ENCODE measurements around the gene ZNF316. TPM values are rescaled to one million over a fixed set of nuclear protein-coding genes. Genes with fewer than 3 reads are reported as not detected.

Gene ZNF316
- total and polyA plus RNA-seq, 10 of the 15 experiments (the other 5 are each of a cell fraction or from before 2014, with no cell fraction given), result 0.03 to 28.9 (median 5.7) TPM

- Histone ChIP-seq H4K20me1 (ENCODE audit: control insufficient read depth, insufficient read depth) (no peaks in the 10 kb centered on the region), H3K36me3 (ENCODE audit: control insufficient read depth in 2 of 2, insufficient read depth in 2 of 2, low read length in 1 of 2) (no peaks in the 10 kb centered on the region; a peak in 2 of 4 replicates), H3K27me3 (replicated peaks in 1 of 2; ENCODE audit: control insufficient read depth in 2 of 2, insufficient read depth in 2 of 2, low read length in 1 of 2) (peaks cover 0 to 10% of the 10 kb centered on the region in 2 experiments; a peak in 3 of 4 replicates), H3K9ac (ENCODE audit: control insufficient read depth, insufficient read depth, low read length) (no peak overlapping the region), H3K4me3 (no peak overlapping the region), H3K79me2 (ENCODE audit: control insufficient read depth, insufficient read depth, low read length) (no peaks in the 10 kb centered on the region), H3K9me3 (replicated peaks; ENCODE audit: control insufficient read depth, insufficient read depth, low read length) (no peaks in the 10 kb centered on the region), H3K4me2 (ENCODE audit: control insufficient read depth, insufficient read depth) (no peak overlapping the region), H2AFZ (ENCODE audit: control insufficient read depth, low read depth, low read length) (no peak overlapping the region), H3K4me1 (ENCODE audit: control insufficient read depth, insufficient read depth, low read length) (no peaks in the 10 kb centered on the region; the same call in 1 of the 2 replicates), H3K27ac (ENCODE audit: control insufficient read depth, insufficient read depth) (no peak overlapping the region)
- CTCF ChIA-PET, result interaction anchor here (0.6 to 1.2 kb wide), 2 partner anchors 22 to 85 kb away, joined by 4 to 5 read pairs; partner anchors contain the start of gene INTS15
- intact Hi-C loops (cut with micrococcal nuclease; ENCODE audit: unreplicated experiment), result no loop called here
- DNase-seq (ENCODE audit: low read depth, low spot score) (no peak), ATAC-seq (no peak), FAIRE-seq (no peak)
- WGBS (ENCODE audit: insufficient coverage, insufficient replicate concordance, low lambda C conversion rate, missing lambda C conversion rate), result 63% methylated on average over 6 of the region's 7 CpGs
- POLR2A ChIA-PET, result interaction anchor here (0.6 to 0.7 kb wide), 2 partner anchors 12 to 20 kb away, joined by 4 to 5 read pairs; no protein-coding TSS in a partner anchor
- BruUV-seq (replicated peaks), result no TSS peak
- RAD21 ChIA-PET (ENCODE audit: unreplicated experiment), result no interaction called here
- in situ Hi-C loops (cut with MboI), result no loop called here
- SMC1A ChIA-PET (ENCODE audit: uncharacterized antibody, unreplicated experiment), result no interaction called here
- no peak for TF ChIP-seq SMAD1 (IDR thresholded peaks at IDR 0.05; ENCODE audit: low read depth, partially characterized antibody)
- no peak for TF ChIP-seq ZNF592 (IDR thresholded peaks at IDR 0.05)
- TF ChIP-seq CREM (IDR thresholded peaks at IDR 0.05; ENCODE audit: low read depth), result no peak
- TF ChIP-seq MYB (IDR thresholded peaks at IDR 0.05; ENCODE audit: borderline replicate concordance, low read depth, low read length), result no peak
- no peak for TF ChIP-seq CHD1 (IDR thresholded peaks at IDR 0.05; ENCODE audit: low read depth, low read length)
- no peak for TF ChIP-seq TBL1XR1 (IDR thresholded peaks at IDR 0.05; ENCODE audit: low read depth, low read length)
- no peak for TF ChIP-seq PRDM15 (CRISPR knock-in tag; IDR thresholded peaks at IDR 0.05)
- TF ChIP-seq NFYB (IDR thresholded peaks at IDR 0.05; ENCODE audit: insufficient read depth, low read depth, low read length), result no peak
- TF ChIP-seq MTA3 (IDR thresholded peaks at IDR 0.05; ENCODE audit: borderline replicate concordance, low read length), result no peak
- no peak for TF ChIP-seq CEBPB (IDR thresholded peaks at IDR 0.05; ENCODE audit: borderline replicate concordance in 1 of 2, low read depth in 2 of 2, low read length in 2 of 2)
- TF ChIP-seq YY1 (IDR thresholded peaks at IDR 0.05; ENCODE audit: low read depth, low read length), result no peak
- no peak for TF ChIP-seq E2F8 (IDR thresholded peaks at IDR 0.05; ENCODE audit: low read depth, partially characterized antibody)
- no peak for TF ChIP-seq ZBED1 (IDR thresholded peaks at IDR 0.05; ENCODE audit: borderline replicate concordance)
- TF ChIP-seq BACH1 (IDR thresholded peaks at IDR 0.05; ENCODE audit: borderline replicate concordance), result no peak
- no peak for TF ChIP-seq NFIC (IDR thresholded peaks at IDR 0.05; ENCODE audit: low read depth, low read length)
Observed at GRCh38 chr7:6612819-6613218, 24.3 kb upstream of the ZNF316 start.
